RWPE1 (cell line): ENCODE results near the gene PADI3.

Experiments
- CTCF ChIA-PET: fragments of 350-600 bp; sonication (Branson Sonifier 250); formaldehyde crosslinking; extraction: SDS; loops from one replicate; lab custom pipeline; 2021; lab: Yijun Ruan, JAX
- POLR2A ChIA-PET: fragments of 400-600 bp; formaldehyde crosslinking; extraction: SDS; loops from one replicate; lab custom pipeline; 2020; ENCODE audit warnings: antibody characterized with exemption; ENCODE audit not compliant: low non-redundant PET; lab: Yijun Ruan, JAX
- DNase-seq: peaks from one replicate; pipeline ENCODE4 v3.0.0; 2012; ENCODE audit warnings: low spot score
- H3K27ac ChIP-seq: fragments of 450-650 bp; 2 replicates; pipeline ENCODE4 v1.5.1; 2017
- CTCF ChIP-seq: fragments of 450-650 bp; conservative IDR thresholded peaks from 2 replicates; pipeline ENCODE4 v1.5.1; 2017; ENCODE audit warnings: low read depth, mild to moderate bottlenecking

Gene PADI3

DNA sequence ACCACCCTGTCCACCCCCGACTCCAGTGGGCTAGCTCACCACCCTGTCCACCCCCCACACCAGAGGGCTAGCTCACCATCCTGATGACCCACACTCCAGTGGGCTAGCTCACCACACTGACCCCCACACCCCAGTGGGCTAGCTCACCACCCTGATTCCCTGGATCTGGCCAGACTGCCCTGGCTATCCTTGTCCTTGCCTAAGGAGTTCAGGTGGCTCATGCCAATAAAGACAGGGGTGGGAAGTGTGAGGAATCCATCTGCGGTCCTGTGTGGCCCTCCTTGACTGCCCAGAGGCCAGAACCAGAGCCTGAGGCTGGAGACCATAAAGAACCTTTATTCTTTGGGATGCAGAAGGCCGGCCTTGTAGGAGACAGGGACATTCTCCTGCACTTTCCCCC is 40.4 kb upstream of the PADI3 start:
- H3K27ac ChIP-seq: peak overlapping the region; percentile 85
- ChIA-PET POLR2A (no interaction called here), CTCF (interaction anchor here (0.6 kb wide), 1 partner anchor 1740 kb away, joined by 3 read pairs; no protein-coding TSS in a partner anchor)
- TF ChIP-seq CTCF: no peak
- no peak for DNase-seq

GRCh38 chr1:17209430-17209829 is 39.5 kb upstream of the PADI3 start:
- peak overlapping the region; percentile 85 for H3K27ac ChIP-seq
- no peak for TF ChIP-seq CTCF
- ChIA-PET CTCF (interaction anchor here (0.6 to 1.0 kb wide), 2 partner anchors 83 to 131 kb away, joined by 4 read pairs; no protein-coding TSS in a partner anchor), POLR2A (no interaction called here)
- DNase-seq: no peak

DNA sequence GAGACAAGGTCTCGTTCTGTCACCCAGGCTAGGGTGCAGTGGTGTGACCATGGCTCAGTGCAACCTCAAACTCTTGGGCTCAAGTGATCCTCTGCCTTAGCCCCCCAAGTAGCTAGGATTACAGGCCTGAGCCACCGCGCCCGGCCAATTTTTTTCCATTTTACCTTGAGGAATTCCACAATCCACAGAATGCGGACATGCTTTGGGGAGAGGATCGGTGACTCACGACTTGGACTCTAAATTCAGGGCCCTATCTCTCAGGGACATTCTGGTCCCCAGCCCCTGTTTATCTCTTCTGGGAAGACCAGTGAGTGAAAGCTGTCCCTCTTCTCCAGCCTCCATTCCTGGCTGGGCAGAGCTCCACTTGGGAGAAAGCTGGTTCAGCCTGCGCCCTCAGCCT is 38.7 kb upstream of the PADI3 start:
- peak overlapping the region; percentile 85 for H3K27ac ChIP-seq
- CTCF ChIA-PET: no interaction called here
- POLR2A ChIA-PET: no interaction called here
- no peak for TF ChIP-seq CTCF
- no peak for DNase-seq

DNA sequence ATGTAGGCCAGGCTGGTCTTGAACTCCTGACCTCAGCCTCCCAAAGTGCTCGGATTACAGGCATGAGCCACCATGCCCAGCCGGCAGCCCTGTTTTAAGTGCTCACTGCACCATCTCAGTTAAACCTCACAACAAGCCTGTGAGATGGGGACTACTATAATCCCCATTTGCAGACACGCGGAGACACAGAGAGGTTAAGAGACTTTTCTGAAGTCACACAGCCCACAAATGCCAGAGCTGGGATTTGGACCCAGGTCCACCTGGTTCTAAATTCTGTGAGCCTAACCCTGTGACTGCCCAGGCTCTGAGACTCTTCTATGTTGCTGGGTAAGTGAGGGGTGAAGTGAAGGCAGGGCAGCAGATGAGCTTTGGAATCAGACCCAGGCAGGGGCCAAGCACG is 37.5 kb upstream of the PADI3 start:
- peak overlapping the region; percentile 85 for H3K27ac ChIP-seq
- no peak for DNase-seq
- ChIA-PET CTCF (interaction anchor here (1.1 to 1.9 kb wide), 2 partner anchors 26 to 85 kb away, joined by 4 to 7 read pairs; no protein-coding TSS in a partner anchor), POLR2A (no interaction called here)
- no peak for TF ChIP-seq CTCF

DNA sequence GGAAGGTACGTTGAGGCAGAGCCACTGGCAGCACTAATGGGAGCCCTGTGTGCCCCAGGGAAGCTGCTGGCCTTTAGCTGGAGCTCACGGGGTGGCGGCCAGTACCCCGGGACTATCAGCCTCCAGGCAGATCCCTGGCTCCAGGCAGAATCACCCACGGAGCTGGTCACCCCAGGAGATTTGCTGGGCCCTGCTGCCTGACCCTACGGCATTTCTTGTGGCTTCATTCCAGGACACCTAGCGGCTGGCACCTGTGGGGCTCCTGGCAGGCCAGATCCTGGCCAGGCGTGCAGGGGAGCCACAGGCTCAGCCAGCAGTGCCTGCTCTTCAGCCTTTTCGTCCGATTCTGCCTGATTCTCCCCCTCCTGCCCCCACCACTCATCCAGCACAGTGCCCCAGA is 36.9 kb upstream of the PADI3 start:
- ChIA-PET CTCF (interaction anchor here (1.1 to 1.9 kb wide), 3 partner anchors 25 to 86 kb away, joined by 3 to 7 read pairs (median 4); no protein-coding TSS in a partner anchor), POLR2A (no interaction called here)
- DNase-seq: peak; percentile 29
- peak overlapping the region; percentile 85 for H3K27ac ChIP-seq
- TF ChIP-seq CTCF: no peak

DNA sequence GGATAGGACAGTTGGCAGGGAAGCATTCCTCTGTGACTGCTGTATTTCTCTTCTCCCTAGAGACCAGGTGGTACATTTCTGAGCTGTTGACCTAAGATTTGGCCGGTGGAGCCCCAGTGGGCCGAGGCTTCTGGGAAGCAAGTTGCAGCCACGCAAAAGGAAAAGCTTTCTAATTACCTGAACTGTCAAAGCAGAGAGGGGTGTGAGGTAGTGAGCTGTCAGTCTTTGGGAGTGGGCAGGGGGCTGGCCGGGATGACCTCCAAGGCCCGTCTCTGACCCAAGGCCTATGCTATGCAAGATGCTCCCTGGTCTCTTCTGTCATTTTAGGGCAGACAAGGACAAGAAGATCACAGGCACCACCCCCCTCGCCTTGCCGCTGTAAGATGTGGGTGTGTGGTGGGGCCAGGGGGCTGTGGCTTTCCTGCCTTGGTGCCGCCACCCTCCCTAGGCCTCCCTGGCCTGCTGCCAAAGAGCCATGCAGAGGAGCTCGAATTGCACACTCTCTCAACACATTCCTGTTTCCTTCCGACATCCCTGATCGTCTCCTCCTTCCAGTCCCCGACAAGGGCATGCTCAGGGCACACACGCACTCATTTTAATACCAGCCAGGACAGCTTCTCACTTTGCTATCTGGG is 36.3 kb upstream of the PADI3 start:
- peak overlapping the region; percentile 85 for H3K27ac ChIP-seq
- TF ChIP-seq CTCF: no peak
- POLR2A ChIA-PET: no interaction called here
- peak; percentile 64 for DNase-seq
- CTCF ChIA-PET: interaction anchor here (0.5 to 1.9 kb wide), 5 partner anchors 22 to 678 kb away, joined by 3 to 4 read pairs (median 3); no protein-coding TSS in a partner anchor
